Osteocyte (in vitro differentiated cells): ENCODE data around the gene AIF1L. TPM values are rescaled to one million over a fixed set of nuclear protein-coding genes. Genes with fewer than 3 reads are reported as not detected.

Source experiments
- DNase-seq: peaks from one replicate; pipeline ENCODE4 v3.0.0; 2021; ENCODE audit warnings: mixed read lengths; ENCODE audit not compliant: unreplicated experiment; ENCODE audit errors: extremely low spot score
- H3K27ac Mint-ChIP-seq: one replicate; pipeline ENCODE4 v1.8.0; 2021; ENCODE audit warnings: mild to moderate bottlenecking, mixed read lengths; ENCODE audit not compliant: unreplicated experiment
- H3K27me3 Mint-ChIP-seq: one replicate; pipeline ENCODE4 v1.8.0; 2021; ENCODE audit warnings: mixed read lengths; ENCODE audit not compliant: unreplicated experiment
- H3K36me3 Mint-ChIP-seq: one replicate; pipeline ENCODE4 v1.8.0; 2021; ENCODE audit warnings: mixed read lengths; ENCODE audit not compliant: unreplicated experiment
- H3K4me1 Mint-ChIP-seq: one replicate; pipeline ENCODE4 v1.8.0; 2021; ENCODE audit warnings: mixed read lengths; ENCODE audit not compliant: unreplicated experiment
- H3K4me3 Mint-ChIP-seq: one replicate; pipeline ENCODE4 v1.8.0; 2021; ENCODE audit warnings: mild to moderate bottlenecking, moderate library complexity, mixed read lengths; ENCODE audit not compliant: unreplicated experiment
- H3K9me3 Mint-ChIP-seq: one replicate; pipeline ENCODE4 v1.8.0; 2021; ENCODE audit warnings: mixed read lengths; ENCODE audit not compliant: unreplicated experiment
- CTCF ChIP-seq: fragments of 200-600 bp; sonication (generic); IDR thresholded peaks from 2 replicates; pipeline ENCODE4 v1.5.0; 2021; ENCODE audit warnings: antibody characterized with exemption, mild to moderate bottlenecking, moderate library complexity
- total RNA-seq: library from RNA; stranded (reverse); gene quantifications from 2 replicates; pipeline ENCODE4 v1.2.1, GENCODE V29; 2021

Gene AIF1L
- total RNA-seq, 1 donor from 2014 or later = 26.3 TPM

- Mint-ChIP-seq H3K27me3 (peaks cover 1% of the 10 kb centered on the region), H3K36me3 (no peaks in the 10 kb centered on the region), H3K9me3 (no peaks in the 10 kb centered on the region), H3K4me3 (no peak overlapping the region), H3K4me1 (no peaks in the 10 kb centered on the region), H3K27ac (no peak overlapping the region)
- DNase-seq = no peak
- TF ChIP-seq CTCF = no peak
These were observed 39.4 kb upstream of the AIF1L start for GRCh38 chr9:131056781-131057506.

- no peaks in the 10 kb centered on the region for H3K4me1 Mint-ChIP-seq
- no peak for TF ChIP-seq CTCF
- DNase-seq = no peak
- no peak overlapping the region for H3K4me3 Mint-ChIP-seq
- H3K27me3 Mint-ChIP-seq = peaks cover 12% of the 10 kb centered on the region
- H3K36me3 Mint-ChIP-seq = no peaks in the 10 kb centered on the region
- H3K27ac Mint-ChIP-seq = no peak overlapping the region
- H3K9me3 Mint-ChIP-seq = no peaks in the 10 kb centered on the region
These were observed 35.3 kb upstream of the AIF1L start for GRCh38 chr9:131060900-131061630.

- TF ChIP-seq CTCF = no peak
- Mint-ChIP-seq H3K27me3 (peaks cover 12% of the 10 kb centered on the region), H3K4me1 (no peaks in the 10 kb centered on the region), H3K9me3 (no peaks in the 10 kb centered on the region), H3K27ac (no peak overlapping the region), H3K36me3 (no peaks in the 10 kb centered on the region), H3K4me3 (no peak overlapping the region)
- no peak for DNase-seq
These were observed 33.4 kb upstream of the AIF1L start for GRCh38 chr9:131062969-131063368.

- no peaks in the 10 kb centered on the region for H3K36me3 Mint-ChIP-seq
- no peak for TF ChIP-seq CTCF
- no peak overlapping the region for H3K4me3 Mint-ChIP-seq
- H3K27me3 Mint-ChIP-seq = peaks cover 12% of the 10 kb centered on the region
- no peaks in the 10 kb centered on the region for H3K4me1 Mint-ChIP-seq
- H3K27ac Mint-ChIP-seq = no peak overlapping the region
- H3K9me3 Mint-ChIP-seq = no peaks in the 10 kb centered on the region
- DNase-seq = no peak
These were observed 30.7 kb upstream of the AIF1L start for GRCh38 chr9:131065599-131065998.

- Mint-ChIP-seq H3K36me3 (no peaks in the 10 kb centered on the region), H3K4me3 (no peak overlapping the region), H3K9me3 (no peaks in the 10 kb centered on the region), H3K27me3 (peaks cover 12% of the 10 kb centered on the region), H3K4me1 (no peaks in the 10 kb centered on the region), H3K27ac (no peak overlapping the region)
- no peak for TF ChIP-seq CTCF
- DNase-seq = no peak
These were observed 28.7 kb upstream of the AIF1L start for GRCh38 chr9:131067625-131068024.
